ENCODE data around the gene RFTN1. TPM values are rescaled to one million over a fixed set of nuclear protein-coding genes. Genes with fewer than 3 reads are reported as not detected.

Gene RFTN1
- total and polyA plus RNA-seq, 2 of the 8 experiments (the other 6 are each of a cell fraction or from before 2014, with no cell fraction given), result 4.6 to 6.7 TPM

GRCh38 chr3:16508243-16508578 lies 5.3 kb downstream of the RFTN1 start (continued):
- TF ChIP-seq JUN (IDR thresholded peaks at IDR 0.05; ENCODE audit: low read depth, low read length), result no peak

Data from H1 (cell line).